Karpas-422 (cell line): Measurements from ENCODE around the gene TP53BP1. TPM values are rescaled to one million over a fixed set of nuclear protein-coding genes. Genes with fewer than 3 reads are reported as not detected.

Source experiments
- DNase-seq: peaks from one replicate; pipeline ENCODE4 v3.0.0-alpha.2; 2015
- H2AFZ ChIP-seq: fragments of 200-600 bp; sonication (generic); 2 replicates; pipeline ENCODE4 v1.6.1; 2014; ENCODE audit warnings: antibody characterized with exemption, low read length, mixed read lengths
- H3K27ac ChIP-seq: fragments of 200-600 bp; sonication (generic); 2 replicates; pipeline ENCODE4 v1.5.1; 2014; ENCODE audit warnings: mild to moderate bottlenecking, low read length, moderate library complexity
- H3K27me3 ChIP-seq: fragments of 200-600 bp; sonication (generic); 2 replicates; pipeline ENCODE4 v1.6.1; 2014; ENCODE audit warnings: low read length, mixed read lengths
- H3K36me3 ChIP-seq: fragments of 200-600 bp; sonication (generic); 2 replicates; pipeline ENCODE4 v1.6.1; 2014; ENCODE audit warnings: low read length, mixed read lengths; ENCODE audit not compliant: insufficient read depth
- H3K4me1 ChIP-seq: fragments of 200-600 bp; sonication (generic); 2 replicates; pipeline ENCODE4 v1.6.1; 2014; ENCODE audit warnings: mild to moderate bottlenecking, low read length, mixed read lengths
- H3K4me2 ChIP-seq: fragments of 200-600 bp; sonication (generic); 2 replicates; pipeline ENCODE4 v1.6.1; 2014; ENCODE audit warnings: low read length, low read depth, mild to moderate bottlenecking; ENCODE audit not compliant: poor library complexity, severe bottlenecking
- H3K4me3 ChIP-seq: fragments of 200-600 bp; sonication (generic); 2 replicates; pipeline ENCODE4 v1.5.1; 2014; ENCODE audit warnings: mild to moderate bottlenecking, antibody characterized with exemption, low read length, mixed read lengths
- H3K79me2 ChIP-seq: fragments of 200-600 bp; sonication (generic); 2 replicates; pipeline ENCODE4 v1.6.1; 2014; ENCODE audit warnings: mild to moderate bottlenecking, low read length, mixed read lengths
- H3K9ac ChIP-seq: fragments of 200-600 bp; sonication (generic); 2 replicates; pipeline ENCODE4 v1.6.0; 2014; ENCODE audit warnings: low read length
- H3K9me2 ChIP-seq: fragments of 200-600 bp; sonication (generic), shearing (Covaris generic); replicated peaks from 2 replicates; pipeline ENCODE4 v1.6.0; 2014; ENCODE audit warnings: mild to moderate bottlenecking, low read length, moderate library complexity; ENCODE audit not compliant: insufficient read depth
- H3K9me3 ChIP-seq: fragments of 300-700, 200-600 bp; sonication (generic); 2 replicates; pipeline ENCODE4 v1.6.1; 2014; ENCODE audit warnings: low read length, mixed read lengths
- H4K20me1 ChIP-seq: fragments of 200-600 bp; sonication (generic); 2 replicates; pipeline ENCODE4 v1.6.1; 2014; ENCODE audit warnings: mild to moderate bottlenecking, antibody characterized with exemption, low read length, low read depth; ENCODE audit not compliant: insufficient read depth
- total RNA-seq: library from RNA; depleted of rRNA; stranded (reverse); fragments of >200 nt; shearing (Covaris generic); gene quantifications from 2 replicates; pipeline ENCODE4 v1.2.3, GENCODE V29; 2014; ENCODE audit warnings: low replicate concordance

Gene TP53BP1
- total RNA-seq, 1 experiment from 2014 or later = 62.7 TPM

GRCh38 chr15:43463507-43463906 lies 29.4 kb downstream of the TP53BP1 start:
- no peak overlapping the region for H3K9ac ChIP-seq
- H2AFZ ChIP-seq = no peak overlapping the region
- H3K4me1 ChIP-seq = no peaks in the 10 kb centered on the region
- no peak for DNase-seq
- H4K20me1 ChIP-seq = no peaks in the 10 kb centered on the region
- peaks cover 36% of the 10 kb centered on the region for H3K79me2 ChIP-seq
- no peaks in the 10 kb centered on the region for H3K27me3 ChIP-seq
- H3K4me3 ChIP-seq = no peak overlapping the region
- H3K36me3 ChIP-seq = peaks cover 56% of the 10 kb centered on the region
- H3K9me3 ChIP-seq = no peaks in the 10 kb centered on the region
- H3K4me2 ChIP-seq = no peak overlapping the region
- H3K27ac ChIP-seq = no peak overlapping the region
- no peaks in the 10 kb centered on the region for H3K9me2 ChIP-seq

DNA sequence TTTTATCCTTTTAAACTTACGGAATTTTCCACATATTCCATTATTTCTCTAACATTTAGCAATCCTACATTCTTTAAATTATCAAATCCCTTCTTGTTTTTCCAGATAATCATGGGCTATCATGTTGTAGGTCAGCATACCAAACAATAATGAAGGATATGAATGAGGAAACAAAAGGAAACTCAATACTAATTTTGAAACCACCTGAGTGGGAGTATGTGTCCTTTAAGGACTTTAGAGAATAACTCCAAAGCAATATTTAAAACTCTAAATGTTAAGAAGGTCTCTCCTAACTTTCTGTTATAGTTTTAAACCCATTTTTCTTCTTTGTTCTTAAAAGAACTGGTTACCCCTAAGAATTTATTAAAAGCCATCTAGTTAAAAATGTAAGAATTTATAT lies 43.0 kb downstream of the TP53BP1 start:
- no peaks in the 10 kb centered on the region for H3K9me3 ChIP-seq
- H3K36me3 ChIP-seq = peaks cover 18% of the 10 kb centered on the region; the same call in 1 of the 2 replicates
- DNase-seq = no peak
- no peak overlapping the region for H3K9ac ChIP-seq
- H4K20me1 ChIP-seq = no peaks in the 10 kb centered on the region
- H3K4me2 ChIP-seq = no peak overlapping the region
- H3K4me1 ChIP-seq = peaks cover 7% of the 10 kb centered on the region
- no peaks in the 10 kb centered on the region for H3K27me3 ChIP-seq
- no peak overlapping the region for H3K27ac ChIP-seq
- no peak overlapping the region for H3K4me3 ChIP-seq
- peaks cover 55% of the 10 kb centered on the region for H3K79me2 ChIP-seq
- no peaks in the 10 kb centered on the region for H3K9me2 ChIP-seq
- H2AFZ ChIP-seq = no peak overlapping the region

GRCh38 chr15:43446344-43446743 lies 46.6 kb downstream of the TP53BP1 start:
- Histone ChIP-seq H3K27ac (no peak overlapping the region), H3K9me2 (no peaks in the 10 kb centered on the region), H3K9ac (no peak overlapping the region), H3K9me3 (no peaks in the 10 kb centered on the region), H3K79me2 (peaks cover 47% of the 10 kb centered on the region), H3K4me2 (no peak overlapping the region), H3K4me1 (peaks cover 8% of the 10 kb centered on the region), H2AFZ (no peak overlapping the region), H3K4me3 (no peak overlapping the region), H3K36me3 (peaks cover 27% of the 10 kb centered on the region; the same call in 1 of the 2 replicates), H3K27me3 (no peaks in the 10 kb centered on the region), H4K20me1 (no peaks in the 10 kb centered on the region)
- DNase-seq = no peak

DNA sequence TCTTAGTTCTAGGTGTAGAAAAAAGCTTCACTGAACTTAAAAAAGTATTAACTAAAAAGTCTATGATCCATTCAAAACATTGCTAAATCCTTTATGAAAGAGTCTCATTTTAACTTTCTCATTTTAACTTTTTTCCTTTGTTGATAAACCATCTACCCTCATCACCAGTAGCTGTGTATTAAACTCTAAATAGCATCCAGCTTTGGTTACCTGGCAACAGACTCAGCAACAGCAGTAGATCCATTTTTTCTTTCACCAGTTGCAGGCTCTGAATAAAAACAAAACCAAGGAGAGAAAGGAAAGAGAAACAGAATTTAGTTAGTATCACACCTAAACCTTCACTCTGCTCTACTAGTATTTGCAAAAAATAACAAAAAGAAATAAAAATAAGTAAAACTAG lies 51.6 kb downstream of the TP53BP1 start:
- no peak for DNase-seq
- Histone ChIP-seq H3K9me3 (no peaks in the 10 kb centered on the region), H3K4me1 (peaks cover 6% of the 10 kb centered on the region), H3K9ac (no peak overlapping the region), H3K4me3 (no peak overlapping the region), H3K9me2 (no peaks in the 10 kb centered on the region), H3K27me3 (no peaks in the 10 kb centered on the region), H4K20me1 (no peaks in the 10 kb centered on the region), H2AFZ (no peak overlapping the region), H3K4me2 (no peak overlapping the region), H3K79me2 (peaks cover 16% of the 10 kb centered on the region; the same call in 1 of the 2 replicates), H3K27ac (peak overlapping the region; percentile 11; the same call in 1 of the 2 replicates), H3K36me3 (peaks cover 49% of the 10 kb centered on the region)

DNA sequence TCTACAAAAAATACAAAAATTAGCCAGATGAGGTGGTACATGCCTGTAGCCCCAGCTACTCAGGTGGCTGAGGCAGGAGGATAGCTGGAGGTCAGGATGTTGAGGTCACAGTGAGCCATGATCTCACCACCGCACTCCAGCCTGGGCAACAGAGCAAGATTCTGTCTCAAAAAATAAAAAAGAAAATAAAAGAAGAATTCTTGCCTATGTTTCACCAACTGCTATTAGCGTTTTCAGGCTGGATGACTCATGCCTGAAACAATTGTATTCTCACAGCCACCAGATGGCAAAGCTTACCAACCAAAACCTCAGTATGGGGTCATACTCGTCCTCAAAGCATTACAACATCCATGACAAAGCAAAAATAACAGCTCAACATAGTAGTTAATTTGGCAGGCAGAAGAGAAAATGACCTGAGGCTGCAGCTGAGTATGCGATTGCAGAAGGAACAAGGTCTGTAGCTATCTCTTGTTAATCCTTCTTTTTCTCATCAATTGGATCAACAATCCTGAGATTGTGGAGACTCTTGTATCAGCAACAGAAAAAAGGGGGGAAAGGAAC lies 52.2 kb downstream of the TP53BP1 start:
- DNase-seq = peak; percentile 57
- H3K9ac ChIP-seq = no peak overlapping the region
- H3K4me2 ChIP-seq = no peak overlapping the region

DNA sequence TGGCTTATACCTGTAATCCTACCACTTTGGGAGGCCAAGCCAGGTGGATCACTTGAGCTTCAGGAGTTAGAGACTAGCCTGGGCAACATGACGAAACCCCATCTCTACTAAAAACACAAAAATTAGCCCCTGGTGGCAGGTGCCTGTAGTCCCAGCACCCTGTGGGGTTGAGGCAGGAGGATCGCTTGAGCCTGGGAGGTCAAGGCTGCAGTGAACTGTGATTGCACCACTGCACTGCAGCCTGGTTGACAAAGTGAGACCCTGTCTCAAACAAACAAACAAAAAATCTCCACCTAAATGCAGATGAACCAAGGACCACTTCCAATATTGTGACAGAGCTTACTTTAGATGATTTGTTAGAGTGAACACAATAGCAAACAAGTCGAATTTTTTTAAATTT lies 53.7 kb downstream of the TP53BP1 start:
- no peak overlapping the region for H3K4me2 ChIP-seq
- H3K36me3 ChIP-seq = peaks cover 32% of the 10 kb centered on the region
- H3K9ac ChIP-seq = no peak overlapping the region
- H2AFZ ChIP-seq = no peak overlapping the region
- H3K27me3 ChIP-seq = no peaks in the 10 kb centered on the region
- H4K20me1 ChIP-seq = no peaks in the 10 kb centered on the region
- no peaks in the 10 kb centered on the region for H3K9me3 ChIP-seq
- no peak overlapping the region for H3K4me3 ChIP-seq
- H3K79me2 ChIP-seq = peaks cover 5% of the 10 kb centered on the region; the same call in 1 of the 2 replicates
- peaks cover 6% of the 10 kb centered on the region for H3K4me1 ChIP-seq
- H3K9me2 ChIP-seq = no peaks in the 10 kb centered on the region
- H3K27ac ChIP-seq = no peak overlapping the region
- DNase-seq = no peak

More for the DNA sequence above, 52.2 kb downstream of the TP53BP1 start:
- Histone ChIP-seq H3K36me3 (peaks cover 46% of the 10 kb centered on the region), H3K27ac (peak overlapping the region; percentile 11; the same call in 1 of the 2 replicates), H3K79me2 (peaks cover 14% of the 10 kb centered on the region; the same call in 1 of the 2 replicates), H3K4me1 (peaks cover 6% of the 10 kb centered on the region), H3K9me3 (no peaks in the 10 kb centered on the region), H3K27me3 (no peaks in the 10 kb centered on the region), H3K4me3 (no peak overlapping the region), H2AFZ (no peak overlapping the region), H3K9me2 (no peaks in the 10 kb centered on the region), H4K20me1 (no peaks in the 10 kb centered on the region)

DNA sequence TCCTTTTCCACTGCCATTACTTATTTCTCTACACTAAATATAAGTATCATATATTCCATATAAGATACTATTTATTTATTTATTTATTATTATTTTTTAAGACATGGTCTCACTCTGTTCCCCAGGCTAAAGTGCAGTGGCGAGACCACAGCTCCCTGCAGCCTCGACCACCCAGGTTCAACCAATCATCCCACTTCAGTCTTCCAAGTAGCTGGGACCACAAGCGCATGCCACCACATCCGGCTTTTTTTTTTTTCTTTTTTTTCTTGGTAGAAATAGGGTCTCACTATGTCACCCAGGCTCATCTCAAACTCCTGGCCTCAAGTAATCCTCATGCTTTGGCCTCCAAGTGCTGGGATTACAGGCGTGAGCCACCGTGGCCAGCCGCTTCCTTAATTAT lies 56.6 kb downstream of the TP53BP1 start:
- Histone ChIP-seq H3K4me3 (no peak overlapping the region), H3K9ac (no peak overlapping the region), H3K27ac (no peak overlapping the region), H2AFZ (no peak overlapping the region), H3K9me2 (no peaks in the 10 kb centered on the region), H4K20me1 (no peaks in the 10 kb centered on the region), H3K79me2 (no peaks in the 10 kb centered on the region), H3K9me3 (no peaks in the 10 kb centered on the region), H3K4me1 (peaks cover 6% of the 10 kb centered on the region), H3K36me3 (peaks cover 32% of the 10 kb centered on the region), H3K4me2 (no peak overlapping the region), H3K27me3 (no peaks in the 10 kb centered on the region)
- DNase-seq = no peak

DNA sequence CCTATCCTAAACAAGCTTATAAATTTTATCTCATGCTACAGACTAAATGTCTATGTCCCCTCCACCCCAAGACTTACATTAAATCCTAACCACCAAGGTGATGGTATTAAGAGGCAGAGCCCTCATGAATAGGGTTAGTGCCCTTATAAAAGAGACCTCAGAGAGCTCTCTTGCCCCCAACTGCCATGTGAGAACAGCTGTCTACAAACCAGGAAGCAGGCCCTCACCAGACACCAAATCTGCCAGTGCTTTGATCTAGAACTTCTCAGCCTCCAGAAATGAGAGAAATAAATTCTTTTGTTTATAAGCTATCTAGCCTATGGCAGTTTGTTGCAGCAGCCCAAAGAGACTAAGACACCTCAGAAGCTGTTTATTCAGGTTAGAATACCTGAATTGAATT lies 58.5 kb downstream of the TP53BP1 start:
- peaks cover 28% of the 10 kb centered on the region for H3K36me3 ChIP-seq

More for the DNA sequence above, 58.5 kb downstream of the TP53BP1 start:
- Histone ChIP-seq H3K9ac (no peak overlapping the region), H3K79me2 (no peaks in the 10 kb centered on the region; the same call in 1 of the 2 replicates), H3K4me3 (no peak overlapping the region), H3K4me1 (peaks cover 9% of the 10 kb centered on the region), H4K20me1 (no peaks in the 10 kb centered on the region), H3K9me3 (no peaks in the 10 kb centered on the region), H3K27me3 (no peaks in the 10 kb centered on the region), H3K4me2 (no peak overlapping the region), H2AFZ (no peak overlapping the region), H3K9me2 (no peaks in the 10 kb centered on the region), H3K27ac (no peak overlapping the region)
- DNase-seq = no peak
